Activated CD4-positive, alpha-beta T cell treated with anti-CD3 and anti-CD28 coated beads, Interleukin-2, amount 10 ng/mL, durations not matched to agents 7 days and 5 days (primary cell): ENCODE measurements around the gene LIMS1. TPM values are rescaled to one million over a fixed set of nuclear protein-coding genes. Genes with fewer than 3 reads are reported as not detected.
A peak's percentile ranks its signal among the peaks of the same experiment; 100 is the strongest.
"Not testable (repeated sequence)": the region's sequence is repeated elsewhere in the genome, so short reads cannot be mapped to it uniquely, and the experiment has no call there.

Experiments used
- CTCF ChIA-PET: fragments of 350-600 bp; sonication (Branson Sonifier 250); formaldehyde crosslinking; loops from one replicate; lab custom pipeline; 2021; ENCODE audit warnings: antibody characterized with exemption; lab: Charles Lee
- POLR2A ChIA-PET: fragments of 350-600 bp; sonication (Branson Sonifier 250); formaldehyde crosslinking; loops from one replicate; lab custom pipeline; 2021; ENCODE audit warnings: antibody characterized with exemption; lab: Charles Lee
- DNase-seq: peaks from one replicate; pipeline ENCODE4 v3.0.0-alpha.2; 2020
- H3K27ac Mint-ChIP-seq: one replicate; pipeline ENCODE4 v1.8.0; 2021; ENCODE audit warnings: mild to moderate bottlenecking, moderate library complexity, mixed read lengths
- H3K27me3 Mint-ChIP-seq: one replicate; pipeline ENCODE4 v1.8.0; 2021; ENCODE audit warnings: mixed read lengths
- H3K36me3 Mint-ChIP-seq: one replicate; pipeline ENCODE4 v1.8.0; 2021; ENCODE audit warnings: low read depth, mixed read lengths
- H3K4me1 Mint-ChIP-seq: one replicate; pipeline ENCODE4 v1.8.0; 2021; ENCODE audit warnings: mixed read lengths
- H3K4me3 Mint-ChIP-seq: one replicate; pipeline ENCODE4 v1.8.0; 2021; ENCODE audit warnings: mild to moderate bottlenecking, moderate library complexity, mixed read lengths
- H3K9me3 Mint-ChIP-seq: one replicate; pipeline ENCODE4 v1.8.0; 2021; ENCODE audit warnings: mixed read lengths
- total RNA-seq, 2 experiments: library from RNA; stranded (reverse); gene quantifications; one replicate each; pipeline ENCODE4 v1.2.3, GENCODE V29; 2021

Gene LIMS1
- total RNA-seq, 2 experiments from 2014 or later: 57.2 to 63.2 TPM

DNA sequence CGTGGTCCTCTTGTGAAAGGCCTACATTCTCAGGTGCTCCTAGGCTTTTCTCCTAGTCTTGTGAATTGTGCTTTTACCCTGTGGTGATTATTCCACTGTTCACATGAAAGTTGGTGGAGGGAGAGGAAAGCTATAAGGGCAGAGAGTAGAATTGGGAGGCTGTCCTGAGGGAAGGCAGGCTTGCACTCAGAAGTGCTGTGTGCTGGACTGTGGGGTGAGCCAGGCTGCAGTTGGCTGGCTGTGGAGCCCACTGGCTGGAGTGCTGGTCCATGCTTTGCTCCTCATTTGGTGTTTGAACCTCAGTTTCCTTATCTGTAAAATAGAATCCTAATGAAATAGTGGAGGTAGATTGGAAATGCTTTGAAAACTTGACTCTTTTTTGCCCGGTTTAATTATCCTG is 21.3 kb downstream of the LIMS1 start:
- ChIA-PET CTCF (interaction anchor here (1.8 kb wide), 1 partner anchor 18 kb away, joined by 4 read pairs; no protein-coding TSS in a partner anchor), POLR2A (no interaction called here)
- no peak overlapping the region for H3K4me3 Mint-ChIP-seq
- DNase-seq: no peak
- no peaks in the 10 kb centered on the region for H3K9me3 Mint-ChIP-seq
- no peaks in the 10 kb centered on the region for H3K27me3 Mint-ChIP-seq
- H3K4me1 Mint-ChIP-seq: peaks cover 2% of the 10 kb centered on the region
- H3K27ac Mint-ChIP-seq: no peak overlapping the region
- H3K36me3 Mint-ChIP-seq: peaks cover 2% of the 10 kb centered on the region

DNA sequence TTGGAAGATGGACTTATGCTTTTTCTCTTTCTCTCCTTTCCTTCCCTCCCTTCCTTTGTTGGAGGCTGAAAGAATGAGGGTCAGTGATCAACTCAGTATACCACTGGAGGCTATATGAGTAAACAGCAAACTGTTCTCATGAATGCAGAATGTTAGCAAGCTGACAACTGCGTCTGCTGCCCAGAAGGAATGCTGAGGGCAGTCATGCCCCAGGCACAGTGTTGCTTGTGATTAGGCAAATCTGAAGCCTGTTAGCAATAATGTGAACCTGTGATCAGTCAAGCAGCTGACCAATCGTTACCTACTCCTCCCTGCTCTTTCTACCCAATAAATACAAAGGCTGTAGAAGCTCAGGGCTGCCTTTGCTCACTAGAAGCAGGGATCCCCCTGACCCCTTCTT is 22.3 kb downstream of the LIMS1 start:
- H3K27ac Mint-ChIP-seq, DNase-seq, H3K36me3 Mint-ChIP-seq, H3K4me1 Mint-ChIP-seq, CTCF ChIA-PET, H3K4me3 Mint-ChIP-seq, H3K9me3 Mint-ChIP-seq, H3K27me3 Mint-ChIP-seq, POLR2A ChIA-PET: not testable (repeated sequence)

DNA sequence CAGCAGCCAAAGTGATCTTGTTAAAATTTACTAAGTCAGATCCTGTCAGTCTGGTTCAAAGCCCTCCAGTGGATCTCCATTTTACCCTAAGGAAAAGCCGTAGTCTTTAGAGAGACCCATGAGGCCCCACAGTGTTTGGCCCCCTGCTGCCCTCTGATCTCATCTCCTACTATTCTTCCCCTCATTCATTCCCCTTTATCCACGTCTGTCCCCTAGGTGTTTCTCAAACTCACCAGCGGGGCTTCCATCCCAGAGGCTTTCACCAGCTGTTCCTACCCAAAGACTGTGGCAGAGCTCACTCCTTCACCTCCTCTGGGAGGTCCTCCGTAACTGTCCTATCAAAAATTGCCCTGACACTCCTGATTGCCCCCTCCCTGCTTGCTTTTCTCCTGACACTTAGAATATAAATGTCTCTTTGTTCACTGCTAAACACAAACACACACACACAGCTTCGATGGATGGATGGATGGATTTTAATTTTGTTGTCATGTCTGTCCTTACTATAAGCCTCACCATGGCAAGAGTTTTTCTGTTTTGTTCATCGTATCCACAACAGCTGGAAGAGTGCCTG is 26.1 kb downstream of the LIMS1 start:
- DNase-seq: no peak
- Mint-ChIP-seq H3K27me3 (no peaks in the 10 kb centered on the region), H3K27ac (no peak overlapping the region), H3K36me3 (peaks cover 7% of the 10 kb centered on the region), H3K4me3 (no peak overlapping the region), H3K4me1 (peaks cover 4% of the 10 kb centered on the region), H3K9me3 (no peaks in the 10 kb centered on the region)
- ChIA-PET CTCF (interaction anchor here (1.0 to 1.6 kb wide), 3 partner anchors 14 to 175 kb away, joined by 3 to 4 read pairs (median 3); no protein-coding TSS in a partner anchor), POLR2A (no interaction called here)

DNA sequence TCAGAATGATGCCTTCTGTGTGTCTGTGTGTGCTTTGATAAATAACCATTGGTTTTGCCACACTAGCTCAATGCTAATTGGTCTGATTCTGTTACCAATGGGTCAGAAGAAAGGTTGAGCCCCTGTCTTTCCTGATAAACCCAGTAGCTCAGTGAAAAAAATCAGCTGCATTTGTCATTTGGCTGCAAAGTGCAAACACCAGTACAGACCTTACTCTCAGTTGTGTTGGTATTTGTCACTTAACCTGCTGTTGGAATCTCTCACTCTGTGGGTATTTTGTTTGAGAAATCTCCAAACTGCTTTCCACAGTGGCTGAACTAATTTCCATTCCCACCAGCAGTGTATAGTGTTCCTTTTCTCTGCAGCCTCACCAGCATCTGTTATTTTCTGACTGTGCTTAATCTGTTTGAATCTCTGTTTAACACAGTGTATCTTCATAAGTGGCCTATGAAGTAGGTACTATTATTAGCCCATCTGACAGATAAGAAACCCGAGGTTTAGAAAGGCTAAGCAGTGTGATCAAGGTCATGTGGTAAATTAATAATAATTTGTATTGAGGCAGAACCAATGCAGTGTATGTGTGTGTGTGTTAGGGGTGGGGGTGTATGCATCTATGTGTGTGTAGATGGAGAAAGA is 26.7 kb downstream of the LIMS1 start:
- H3K27ac Mint-ChIP-seq: no peak overlapping the region
- H3K9me3 Mint-ChIP-seq: no peaks in the 10 kb centered on the region
- POLR2A ChIA-PET: no interaction called here
- peaks cover 10% of the 10 kb centered on the region for H3K4me1 Mint-ChIP-seq
- no peak overlapping the region for H3K4me3 Mint-ChIP-seq
- H3K27me3 Mint-ChIP-seq: no peaks in the 10 kb centered on the region
- peaks cover 7% of the 10 kb centered on the region for H3K36me3 Mint-ChIP-seq
- DNase-seq: no peak
- CTCF ChIA-PET: interaction anchor here (1.0 to 1.6 kb wide), 3 partner anchors 15 to 176 kb away, joined by 3 to 4 read pairs (median 3); no protein-coding TSS in a partner anchor

DNA sequence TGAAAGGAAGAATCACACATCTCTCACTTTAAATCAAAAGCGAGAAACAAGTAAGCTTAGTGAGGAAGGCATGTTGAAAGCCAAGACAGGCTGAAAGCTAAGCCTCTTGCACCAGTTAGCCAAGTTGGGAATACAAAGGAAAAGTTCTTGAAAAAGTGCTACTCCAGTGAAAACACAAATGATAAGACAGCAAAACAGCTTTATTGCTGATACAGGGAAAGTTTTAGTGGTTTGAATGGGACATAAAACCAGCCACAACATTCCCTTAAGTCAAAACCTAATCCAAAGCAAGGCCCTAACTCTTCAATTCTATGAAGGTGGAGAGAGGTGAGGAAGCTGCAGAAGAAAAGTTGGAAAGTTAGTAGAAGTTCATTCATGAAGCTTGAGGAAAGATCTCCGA is 28.0 kb downstream of the LIMS1 start:
- Mint-ChIP-seq H3K27ac (no peak overlapping the region), H3K27me3 (no peaks in the 10 kb centered on the region), H3K4me1 (peaks cover 17% of the 10 kb centered on the region), H3K9me3 (no peaks in the 10 kb centered on the region), H3K4me3 (no peak overlapping the region), H3K36me3 (peaks cover 5% of the 10 kb centered on the region)
- ChIA-PET POLR2A (no interaction called here), CTCF (interaction anchor here (0.5 to 0.6 kb wide), 2 partner anchors 80 to 165 kb away, joined by 3 read pairs; no protein-coding TSS in a partner anchor)
- no peak for DNase-seq

DNA sequence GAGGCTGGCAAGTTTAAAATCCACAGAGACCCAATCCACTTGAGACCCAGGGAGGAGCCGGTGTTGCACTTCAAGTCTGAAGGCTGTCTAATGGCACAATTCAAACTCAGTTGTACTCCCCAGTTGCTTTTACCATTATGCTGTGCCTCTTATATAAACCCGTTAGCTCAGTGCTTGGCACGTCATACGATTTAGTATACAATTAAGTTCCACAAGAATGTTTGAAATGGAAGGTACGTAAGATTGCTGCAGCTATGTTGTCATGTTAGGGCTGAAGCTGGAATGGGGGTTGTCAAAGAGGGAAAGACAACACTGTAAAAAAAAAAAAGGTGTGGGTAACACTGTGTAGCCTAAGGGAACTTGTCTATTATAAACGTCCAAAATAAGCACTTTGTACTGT is 30.2 kb downstream of the LIMS1 start:
- DNase-seq: no peak
- ChIA-PET CTCF (interaction anchor here (2.0 kb wide), 1 partner anchor 20 kb away, joined by 6 read pairs; no protein-coding TSS in a partner anchor), POLR2A (no interaction called here)
- no peaks in the 10 kb centered on the region for H3K27me3 Mint-ChIP-seq
- H3K9me3 Mint-ChIP-seq: no peaks in the 10 kb centered on the region
- H3K27ac Mint-ChIP-seq: no peak overlapping the region
- H3K36me3 Mint-ChIP-seq: peaks cover 5% of the 10 kb centered on the region
- H3K4me3 Mint-ChIP-seq: no peak overlapping the region
- peaks cover 18% of the 10 kb centered on the region for H3K4me1 Mint-ChIP-seq

DNA sequence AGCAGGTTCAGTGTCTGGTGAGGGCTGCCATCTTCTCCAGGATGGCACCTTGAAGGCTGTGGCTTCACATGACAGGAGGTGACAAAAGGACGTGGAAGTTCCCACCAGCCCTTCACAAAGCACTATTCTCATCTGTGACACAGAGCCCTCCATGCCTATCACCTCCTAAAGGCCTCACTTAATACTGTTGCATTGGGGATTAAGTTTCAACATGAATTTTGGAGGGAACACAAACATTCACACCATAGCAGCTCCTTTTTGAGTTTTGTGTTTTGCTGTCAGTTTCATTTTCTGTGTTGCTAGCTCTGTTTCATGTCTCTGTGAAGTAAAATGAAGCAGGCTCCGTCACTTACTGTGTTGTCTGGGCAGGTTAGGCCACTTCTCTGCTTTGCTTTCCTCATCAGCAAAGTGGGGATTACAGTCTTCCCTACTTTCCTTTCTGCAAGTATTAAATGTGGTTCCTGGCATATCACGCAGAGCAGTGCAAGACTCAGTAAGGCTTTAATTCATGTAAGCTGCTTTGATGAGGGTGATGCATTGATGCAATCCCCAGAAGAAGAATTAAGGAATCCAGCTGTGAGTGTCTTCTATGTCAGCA is 31.6 kb downstream of the LIMS1 start:
- Mint-ChIP-seq H3K27ac (peak overlapping the region; percentile 25), H3K4me3 (no peak overlapping the region), H3K27me3 (no peaks in the 10 kb centered on the region), H3K9me3 (no peaks in the 10 kb centered on the region), H3K36me3 (peaks cover 5% of the 10 kb centered on the region), H3K4me1 (peaks cover 17% of the 10 kb centered on the region)
- CTCF ChIA-PET: interaction anchor here (1.4 to 2.0 kb wide), 3 partner anchors 11 to 71 kb away, joined by 4 to 6 read pairs (median 4); no protein-coding TSS in a partner anchor
- POLR2A ChIA-PET: no interaction called here
- no peak for DNase-seq

DNA sequence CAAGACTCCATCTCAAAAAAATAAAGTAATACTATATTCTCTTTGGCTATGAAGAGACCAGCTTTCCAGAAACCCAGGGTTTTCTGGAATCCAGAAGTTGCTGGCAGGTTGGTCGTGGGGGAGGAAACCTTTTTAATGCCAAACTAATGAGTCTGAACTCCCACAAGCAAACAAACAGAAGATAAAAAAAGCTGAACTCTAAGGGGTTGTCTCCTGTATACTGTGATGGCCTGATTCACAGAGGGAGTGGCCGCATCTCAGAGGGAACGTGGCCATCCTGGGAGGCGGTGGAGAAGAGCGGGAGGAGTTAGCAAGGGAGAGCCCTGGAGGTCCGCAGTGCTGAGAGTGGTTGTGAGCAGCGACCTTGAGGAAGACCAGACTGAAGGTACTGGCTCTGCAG is 36.1 kb downstream of the LIMS1 start:
- CTCF ChIA-PET: interaction anchor here (5.8 kb wide), 1 partner anchor 12 kb away, joined by 34 read pairs; no protein-coding TSS in a partner anchor
- Mint-ChIP-seq H3K4me3 (no peak overlapping the region), H3K36me3 (peaks cover 1% of the 10 kb centered on the region), H3K4me1 (peaks cover 17% of the 10 kb centered on the region), H3K27ac (no peak overlapping the region), H3K27me3 (no peaks in the 10 kb centered on the region), H3K9me3 (no peaks in the 10 kb centered on the region)
- POLR2A ChIA-PET: no interaction called here
- DNase-seq: no peak

DNA sequence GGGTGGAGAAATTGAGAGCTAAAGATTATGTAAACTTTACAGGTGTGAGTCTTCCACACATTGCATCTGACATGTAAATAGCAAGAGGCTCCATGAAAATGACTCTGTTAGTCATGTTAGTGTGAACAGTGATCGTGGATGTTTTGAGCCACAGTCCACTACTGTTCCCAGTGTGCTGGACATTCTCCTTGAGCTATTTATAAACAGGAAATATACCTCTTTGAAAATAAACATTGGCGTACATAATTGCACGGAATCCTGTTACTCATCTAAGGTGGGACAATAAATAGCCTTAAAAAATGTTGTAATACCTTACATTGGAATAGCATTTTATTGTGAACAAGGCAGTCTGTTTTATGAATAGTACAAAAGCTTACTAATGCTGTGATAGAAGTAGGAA is 37.0 kb downstream of the LIMS1 start:
- no peak overlapping the region for H3K27ac Mint-ChIP-seq
- no peaks in the 10 kb centered on the region for H3K9me3 Mint-ChIP-seq
- CTCF ChIA-PET: interaction anchor here (5.8 kb wide), 1 partner anchor 12 kb away, joined by 34 read pairs; no protein-coding TSS in a partner anchor
- POLR2A ChIA-PET: no interaction called here
- H3K4me3 Mint-ChIP-seq: no peak overlapping the region
- no peak for DNase-seq
- peaks cover 1% of the 10 kb centered on the region for H3K36me3 Mint-ChIP-seq
- no peaks in the 10 kb centered on the region for H3K27me3 Mint-ChIP-seq
- H3K4me1 Mint-ChIP-seq: peaks cover 11% of the 10 kb centered on the region

DNA sequence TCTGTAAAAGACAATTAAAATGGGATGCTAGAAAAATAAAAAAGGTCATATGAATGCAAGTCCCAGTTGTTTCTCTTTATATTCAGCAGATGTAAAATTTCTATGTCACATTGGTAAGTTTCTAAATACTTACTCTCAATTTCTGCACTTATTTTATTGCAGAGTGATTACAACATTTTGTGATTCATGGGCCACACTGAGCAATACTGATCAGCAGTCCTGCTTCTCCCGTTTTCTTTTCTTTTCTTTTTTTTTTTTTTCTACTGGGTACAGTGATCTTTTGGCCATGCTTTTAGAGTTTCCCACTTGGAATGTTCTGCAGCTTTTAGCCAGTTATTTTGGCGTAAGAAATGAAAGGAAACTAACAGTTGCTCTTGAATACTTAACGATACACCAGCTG is 38.8 kb downstream of the LIMS1 start:
- Mint-ChIP-seq H3K27ac (no peak overlapping the region), H3K9me3 (no peaks in the 10 kb centered on the region), H3K36me3 (no peaks in the 10 kb centered on the region), H3K4me1 (peaks cover 4% of the 10 kb centered on the region), H3K4me3 (no peak overlapping the region), H3K27me3 (no peaks in the 10 kb centered on the region)
- DNase-seq: no peak
- ChIA-PET CTCF (interaction anchor here (1.3 to 5.8 kb wide), 2 partner anchors 10 to 18 kb away, joined by 4 to 34 read pairs; no protein-coding TSS in a partner anchor), POLR2A (no interaction called here)

DNA sequence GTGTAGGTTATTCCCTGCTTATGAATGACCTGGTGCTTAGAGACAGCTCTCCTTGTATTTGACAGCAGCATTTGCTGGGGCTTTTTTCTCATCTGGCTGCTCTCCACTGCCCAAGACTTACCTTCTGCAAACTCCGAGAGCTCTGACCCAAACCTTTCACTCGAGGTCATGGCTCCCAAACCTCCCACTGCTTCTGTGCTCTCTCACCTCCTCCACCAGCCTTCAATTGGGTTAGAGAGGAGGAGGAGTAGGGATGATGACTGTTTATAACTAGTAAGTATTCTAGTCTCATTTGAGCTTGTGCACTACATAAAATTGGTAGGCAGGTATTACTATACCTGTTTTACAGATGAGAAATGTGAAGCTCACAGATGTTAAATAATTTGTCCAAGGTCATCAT is 40.1 kb downstream of the LIMS1 start:
- Mint-ChIP-seq H3K4me3 (no peak overlapping the region), H3K4me1 (peaks cover 4% of the 10 kb centered on the region), H3K27me3 (no peaks in the 10 kb centered on the region), H3K36me3 (no peaks in the 10 kb centered on the region), H3K27ac (no peak overlapping the region), H3K9me3 (no peaks in the 10 kb centered on the region)
- CTCF ChIA-PET: interaction anchor here (1.3 to 5.8 kb wide), 3 partner anchors 9 to 126 kb away, joined by 3 to 34 read pairs (median 4); partner anchors contain the start of gene GCC2
- no peak for DNase-seq
- POLR2A ChIA-PET: no interaction called here

DNA sequence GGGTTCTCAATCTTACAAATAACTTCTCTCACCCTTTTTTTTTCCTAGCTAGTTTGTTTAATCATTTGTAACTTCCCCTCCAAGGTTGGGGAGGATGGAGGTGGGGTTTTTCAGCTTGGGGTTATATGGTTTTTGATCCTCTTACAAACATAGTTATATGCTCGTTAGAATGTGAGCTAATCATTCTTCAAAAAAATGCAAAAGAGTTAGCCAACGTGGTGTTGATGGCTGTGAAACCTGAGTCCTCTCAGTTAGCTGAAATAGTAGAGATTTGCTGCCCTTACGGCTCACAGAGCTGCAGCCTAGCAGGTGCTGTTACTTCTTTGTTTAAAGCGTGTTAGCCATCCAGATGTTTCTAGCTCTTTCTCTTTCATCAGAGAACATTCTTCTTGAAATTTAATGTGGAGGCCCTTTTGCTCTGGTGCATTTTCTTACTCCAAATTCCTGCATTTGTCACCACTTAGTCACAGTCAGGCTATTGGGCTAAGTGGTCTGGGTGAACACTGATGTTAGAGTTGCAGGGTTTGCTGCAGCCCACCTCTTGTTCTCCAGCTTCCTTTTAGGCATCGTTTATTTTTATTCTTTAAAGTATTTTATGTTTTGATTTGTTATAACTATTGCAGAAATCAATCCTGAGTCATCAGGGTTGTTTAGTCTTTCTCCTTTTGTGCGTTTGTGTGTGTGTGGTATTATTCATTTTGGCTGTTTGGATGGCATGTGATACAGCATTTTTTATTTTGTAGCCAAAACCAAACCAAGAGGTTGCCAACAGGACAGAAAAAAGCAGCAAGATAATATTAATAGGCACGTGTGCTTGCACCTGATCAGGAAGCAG is 41.1 kb downstream of the LIMS1 start:
- ChIA-PET POLR2A (no interaction called here), CTCF (interaction anchor here (0.9 to 5.8 kb wide), 4 partner anchors 8 to 127 kb away, joined by 3 to 34 read pairs (median 4); partner anchors contain the start of gene GCC2)
- DNase-seq: no peak
- Mint-ChIP-seq H3K4me1 (peaks cover 10% of the 10 kb centered on the region), H3K36me3 (no peaks in the 10 kb centered on the region), H3K4me3 (no peak overlapping the region), H3K9me3 (no peaks in the 10 kb centered on the region), H3K27ac (peak overlapping the region; percentile 27), H3K27me3 (no peaks in the 10 kb centered on the region)
